Daoy (cell line): ENCODE data around the gene LIN7B. TPM values are rescaled to one million over a fixed set of nuclear protein-coding genes. Genes with fewer than 3 reads are reported as not detected.

Experiments
- DNase-seq: peaks from one replicate; pipeline ENCODE4 v3.0.0-alpha.2; 2015; ENCODE audit warnings: low read depth
- total RNA-seq: library from RNA; depleted of rRNA; stranded (reverse); fragments of >200 nt; shearing (Covaris generic); gene quantifications from 2 replicates; pipeline ENCODE4 v1.2.3, GENCODE V29; 2014; rRNA removed

Gene LIN7B
- total RNA-seq, 1 experiment from 2014 or later, result 6.7 TPM

DNA sequence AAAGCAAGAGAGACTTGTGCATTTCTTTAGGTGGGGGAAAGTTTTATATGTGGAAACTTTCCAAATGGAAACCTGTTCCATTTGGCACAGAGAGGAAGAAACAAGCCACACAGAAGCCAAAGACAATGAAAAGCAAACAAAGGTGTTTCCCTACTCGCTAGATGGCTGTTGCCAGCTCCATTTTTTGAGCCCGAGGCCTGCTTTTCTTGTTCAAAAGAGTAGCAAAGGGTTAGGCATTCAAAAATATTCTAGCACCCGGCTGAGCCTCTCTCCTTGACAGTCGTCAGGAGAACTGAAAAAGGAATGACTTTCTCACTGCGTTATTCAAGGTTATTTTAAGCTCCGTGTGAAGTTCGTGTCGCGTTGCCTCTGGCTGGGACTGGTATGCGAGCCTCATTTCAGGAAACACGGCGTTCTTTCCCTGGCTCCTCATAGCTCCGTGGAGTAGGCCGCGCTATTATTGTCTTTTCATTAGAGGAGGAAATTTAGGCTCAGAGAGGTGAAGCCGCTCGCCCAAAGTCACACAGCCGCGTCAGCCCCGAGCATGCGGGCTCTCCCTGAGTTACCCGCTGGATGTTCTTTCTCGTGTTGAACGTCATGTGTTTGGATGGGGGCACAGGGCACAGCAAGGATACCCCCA, 51.1 kb downstream of the LIN7B start:
- no peak for DNase-seq

DNA sequence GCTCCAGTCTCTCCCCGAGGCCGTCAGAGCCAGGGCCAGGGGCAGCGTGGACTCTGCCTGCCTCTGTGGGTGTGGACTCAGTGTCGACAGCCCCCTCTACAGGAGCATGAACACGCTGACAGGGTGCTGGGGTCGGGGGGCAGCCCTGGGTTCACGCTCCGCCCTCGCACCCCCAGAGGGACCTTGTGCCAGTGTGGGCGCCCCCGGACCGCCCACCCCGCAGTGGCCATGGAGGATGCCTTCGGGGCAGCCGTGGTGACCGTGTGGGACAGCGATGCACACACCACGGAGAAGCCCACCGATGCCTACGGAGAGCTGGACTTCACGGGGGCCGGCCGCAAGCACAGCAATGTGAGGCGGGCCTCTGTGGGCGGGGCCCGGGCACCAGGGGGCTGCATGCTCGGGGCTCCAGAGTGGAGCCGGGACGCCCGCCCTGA, 51.7 kb downstream of the LIN7B start:
- no peak for DNase-seq

DNA sequence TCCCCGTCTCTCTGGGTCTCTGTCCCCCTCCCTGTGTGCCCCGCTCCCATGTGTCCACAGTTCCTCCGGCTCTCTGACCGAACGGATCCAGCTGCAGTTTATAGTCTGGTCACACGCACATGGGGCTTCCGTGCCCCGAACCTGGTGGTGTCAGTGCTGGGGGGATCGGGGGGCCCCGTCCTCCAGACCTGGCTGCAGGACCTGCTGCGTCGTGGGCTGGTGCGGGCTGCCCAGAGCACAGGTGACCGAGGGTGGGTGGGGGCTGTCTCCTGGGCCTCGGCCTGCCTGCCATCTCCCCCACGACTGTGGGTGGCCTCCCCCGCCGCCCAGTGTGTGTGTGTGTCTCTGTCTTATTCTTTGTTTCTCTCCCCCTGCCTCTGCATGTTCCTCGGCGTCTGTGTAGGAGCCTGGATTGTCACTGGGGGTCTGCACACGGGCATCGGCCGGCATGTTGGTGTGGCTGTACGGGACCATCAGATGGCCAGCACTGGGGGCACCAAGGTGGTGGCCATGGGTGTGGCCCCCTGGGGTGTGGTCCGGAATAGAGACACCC, 53.8 kb downstream of the LIN7B start:
- no peak for DNase-seq

Other genes with a start within 250 kb of the LIN7B start
- gene PLEKHA4, start 245.8 kb upstream of the LIN7B start, total RNA-seq, result 2.1 and 4.5 TPM in 2 replicates
- gene PPP1R15A, start 241.9 kb upstream of the LIN7B start, total RNA-seq, result 50.7 and 56.2 TPM in 2 replicates
- gene TULP2, start 215.6 kb upstream of the LIN7B start, total RNA-seq, result not detected in 2 replicates
- gene NUCB1, start 214.1 kb upstream of the LIN7B start, total RNA-seq, result 105 and 106 TPM in 2 replicates
- gene DHDH, start 180.7 kb upstream of the LIN7B start, total RNA-seq, result not detected in 2 replicates
- 43.7 and 54.2 TPM in 2 replicates for gene BAX, start 159.5 kb upstream of the LIN7B start, total RNA-seq
- gene FTL, start 149.1 kb upstream of the LIN7B start, total RNA-seq, result 754 and 855 TPM in 2 replicates
- 19.2 and 36.8 TPM in 2 replicates for gene GYS1, start 121.1 kb upstream of the LIN7B start, total RNA-seq
- 550 and 590 TPM in 2 replicates for gene RUVBL2, start 120.5 kb upstream of the LIN7B start, total RNA-seq
- 0.60 and 4.0 TPM in 2 replicates for gene LHB, start 97.3 kb upstream of the LIN7B start, total RNA-seq
- gene CGB3, start 90.0 kb upstream of the LIN7B start, total RNA-seq, result 5.3 and 11.9 TPM in 2 replicates
- gene CGB2, start 82.5 kb upstream of the LIN7B start, total RNA-seq, result 2.2 TPM in 1 of 2 replicates, not detected in the other
- gene CGB1, start 77.5 kb upstream of the LIN7B start, total RNA-seq, result not detected in 2 replicates
- gene CGB5, start 70.5 kb upstream of the LIN7B start, total RNA-seq, result 22.0 and 35.7 TPM in 2 replicates
- 27.8 and 31.4 TPM in 2 replicates for gene CGB8, start 65.3 kb upstream of the LIN7B start, total RNA-seq
- 4.3 and 6.8 TPM in 2 replicates for gene CGB7, start 56.6 kb upstream of the LIN7B start, total RNA-seq
- gene NTF4, start 49.6 kb upstream of the LIN7B start, total RNA-seq, result not detected in 2 replicates
- not detected in 2 replicates for gene KCNA7, start 41.7 kb upstream of the LIN7B start, total RNA-seq
- 179 and 191 TPM in 2 replicates for gene SNRNP70, start 28.9 kb upstream of the LIN7B start, total RNA-seq
- gene C19orf73, start 4.8 kb downstream of the LIN7B start, total RNA-seq, result 2.3 and 2.6 TPM in 2 replicates
- 5.4 and 10.4 TPM in 2 replicates for gene PPFIA3, start 5.2 kb downstream of the LIN7B start, total RNA-seq
- gene HRC, start 41.0 kb downstream of the LIN7B start, total RNA-seq, result not detected in 2 replicates
- 2.1 and 31.7 TPM in 2 replicates for gene TRPM4, start 43.4 kb downstream of the LIN7B start, total RNA-seq
- not detected in 2 replicates for gene SLC6A16, start 210.8 kb downstream of the LIN7B start, total RNA-seq
- gene CD37, start 221.0 kb downstream of the LIN7B start, total RNA-seq, result not detected in 2 replicates
- 29.0 and 31.0 TPM in 2 replicates for gene TEAD2, start 248.0 kb downstream of the LIN7B start, total RNA-seq
- gene DKKL1, start 249.5 kb downstream of the LIN7B start, total RNA-seq, result 0.17 TPM in 1 of 2 replicates, not detected in the other